GM12892 (cell line): ENCODE results near the gene STAT5A.

Experiments used
- DNase-seq: peaks from one replicate; pipeline ENCODE4 v3.0.0; 2011; ENCODE audit not compliant: insufficient read length
- FAIRE-seq: peaks from 2 replicates; lab custom pipeline; 2011; peaks lifted over from hg19 to GRCh38; lab: Jason Lieb, UNC
- POLR2A ChIP-seq: IDR thresholded peaks from 2 replicates; pipeline ENCODE4 v1.6.1; 2011; ENCODE audit warnings: low read depth, low read length, control low read depth
- POLR2AphosphoS5 ChIP-seq: IDR thresholded peaks from 2 replicates; pipeline ENCODE4 v1.6.1; 2011; ENCODE audit warnings: low read depth, low read length, control low read depth
- TAF1 ChIP-seq: IDR thresholded peaks from 2 replicates; pipeline ENCODE4 v1.6.1; 2011; ENCODE audit warnings: low read depth, mild to moderate bottlenecking, control low read depth, low read length, borderline replicate concordance

Gene STAT5A

GRCh38 chr17:42271006-42271778 lies 17.1 kb upstream of the STAT5A start:
- FAIRE-seq (no peak), DNase-seq (no peak)
- TF ChIP-seq TAF1 (no peak), POLR2A (no peak), POLR2AphosphoS5 (no peak)

- FAIRE-seq (no peak), DNase-seq (no peak)
- TF ChIP-seq POLR2A (no peak), TAF1 (no peak), POLR2AphosphoS5 (no peak)
Observed at GRCh38 chr17:42271779-42272035, 16.6 kb upstream of the STAT5A start.

DNA sequence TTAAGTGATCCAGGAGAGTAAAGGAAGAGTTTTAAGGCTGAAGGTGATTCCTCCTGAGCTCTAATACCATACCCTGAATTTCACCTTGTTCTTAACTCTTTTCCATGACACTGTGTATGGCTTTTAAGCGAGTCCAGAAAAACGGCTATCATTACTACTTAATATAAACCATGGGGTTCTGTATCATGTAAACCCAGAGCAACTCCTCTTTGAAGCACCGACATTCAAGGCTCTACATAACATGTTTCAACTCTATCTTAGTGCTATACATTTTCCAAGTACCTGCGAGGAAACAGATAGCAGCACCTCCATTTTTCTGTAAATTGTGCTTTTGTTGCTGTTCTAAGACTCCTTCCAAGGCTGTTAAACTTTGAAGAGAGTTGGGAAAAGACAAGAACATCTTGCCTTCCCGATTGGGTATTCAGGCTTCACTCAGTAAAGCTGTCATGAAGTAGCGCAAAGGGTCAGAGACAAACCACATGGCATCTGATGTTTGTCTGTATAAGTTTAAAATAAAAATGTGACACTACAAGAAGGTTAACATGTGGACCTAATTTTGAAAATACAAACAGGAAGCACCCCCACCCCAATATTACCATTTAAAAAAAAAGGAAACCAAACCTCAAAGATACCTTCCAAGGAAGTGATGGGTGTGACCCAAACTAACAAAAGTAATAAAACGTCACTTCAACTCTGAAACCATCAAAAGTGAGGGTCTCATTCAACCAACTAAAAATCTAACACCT lies 16.0 kb upstream of the STAT5A start:
- TF ChIP-seq TAF1 (no peak), POLR2AphosphoS5 (no peak), POLR2A (no peak)
- DNase-seq, result no peak
- no peak for FAIRE-seq

GRCh38 chr17:42273474-42274252 lies 14.6 kb upstream of the STAT5A start:
- FAIRE-seq (no peak), DNase-seq (no peak)
- TF ChIP-seq POLR2A (no peak), TAF1 (no peak), POLR2AphosphoS5 (no peak)

DNA sequence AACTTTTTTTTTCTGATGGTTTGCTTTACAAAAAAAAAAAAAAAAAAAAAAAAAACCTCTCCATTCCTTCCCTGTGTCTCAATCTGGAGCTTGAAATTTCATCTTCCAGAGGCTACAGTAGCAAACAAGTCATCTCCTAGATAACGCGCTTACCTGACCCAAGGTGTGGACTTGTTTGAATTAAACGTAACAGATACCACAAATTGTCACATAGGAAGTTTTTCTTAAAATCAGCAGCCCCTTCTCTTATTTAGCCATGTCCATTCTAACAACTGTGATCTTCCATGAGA lies 14.1 kb upstream of the STAT5A start:
- TF ChIP-seq POLR2AphosphoS5 (no peak), POLR2A (no peak), TAF1 (no peak)
- DNase-seq (no peak), FAIRE-seq (no peak)

DNA sequence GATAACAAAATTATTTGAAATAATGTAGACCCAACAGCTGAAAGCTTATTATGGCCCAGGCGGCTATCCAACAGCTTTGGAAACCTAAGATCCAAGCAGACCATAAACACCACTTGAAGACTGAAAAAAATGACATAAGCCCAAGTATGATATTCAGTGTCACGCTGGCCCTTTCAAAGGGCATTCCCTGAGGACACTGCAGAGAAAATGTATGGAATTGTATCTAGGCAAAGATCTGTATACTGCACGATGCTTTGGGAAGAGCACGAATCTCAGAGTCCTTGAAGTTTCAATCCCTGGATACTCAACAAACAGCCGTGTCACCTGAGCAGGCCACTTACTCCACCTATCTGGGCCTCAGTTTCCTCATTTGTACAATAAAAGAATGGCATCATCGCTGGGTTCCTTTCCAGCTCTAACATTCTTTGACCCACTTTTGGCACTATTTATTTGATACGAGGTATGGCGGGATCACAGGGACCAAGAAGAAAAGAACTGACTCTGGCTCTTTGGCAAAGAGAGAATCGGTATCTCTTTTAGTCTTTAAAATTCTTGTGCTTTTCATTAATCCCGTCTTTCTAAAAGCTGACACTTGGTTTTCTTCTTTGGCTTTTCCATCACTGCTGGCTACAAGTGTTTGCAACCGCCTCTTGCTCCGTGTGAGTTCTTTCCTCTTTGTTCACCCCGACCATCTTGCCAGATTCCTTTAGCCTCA lies 13.3 kb upstream of the STAT5A start:
- DNase-seq, result no peak
- TF ChIP-seq POLR2AphosphoS5 (no peak), TAF1 (no peak), POLR2A (no peak)
- FAIRE-seq, result no peak

- DNase-seq (no peak), FAIRE-seq (peak; percentile 51)
- 0 out of 2 replicates have a peak, but pooled peaks have one; percentile 14 for TF ChIP-seq TAF1
- no peak for TF ChIP-seq POLR2A
- TF ChIP-seq POLR2AphosphoS5, result peak; percentile 34; the same call in 1 of the 2 replicates
Observed at GRCh38 chr17:42275527-42276358, 12.6 kb upstream of the STAT5A start.

GRCh38 chr17:42276359-42276608 lies 12.0 kb upstream of the STAT5A start, which contains the start of gene STAT5B:
TSS of gene STAT5B (minus strand) at chr17:42276391. CDS start at chr17:42232127, 44,264 bp downstream.
- FAIRE-seq (peak; percentile 76), DNase-seq (peak; percentile 91)
- no peak for TF ChIP-seq POLR2AphosphoS5
- TF ChIP-seq TAF1, result peak; percentile 33; the same call in 1 of the 2 replicates
- peak; percentile 67; the same call in 1 of the 2 replicates for TF ChIP-seq POLR2A

GRCh38 chr17:42276609-42277341 lies 11.5 kb upstream of the STAT5A start:
- no peak for FAIRE-seq
- TF ChIP-seq POLR2A (no peak), TAF1 (no peak), POLR2AphosphoS5 (no peak)
- no peak for DNase-seq

GRCh38 chr17:42277342-42277712 lies 11.0 kb upstream of the STAT5A start:
- no peak for FAIRE-seq
- no peak for DNase-seq

More at GRCh38 chr17:42277342-42277712, 11.0 kb upstream of the STAT5A start:
- TF ChIP-seq POLR2A, result no peak
- no peak for TF ChIP-seq TAF1
- no peak for TF ChIP-seq POLR2AphosphoS5
